Lower leg skin (tissue), 3 donors: ENCODE measurements around the gene P3H4.

Experiments
- CTCF ChIP-seq, 3 donors: fragments of 450-650 bp; IDR thresholded peaks; one replicate each; pipeline ENCODE4 v1.5.1; 2016; ENCODE audit warnings: antibody characterized with exemption in 3 of 3, mild to moderate bottlenecking in 3 of 3, moderate library complexity in 2 of 3
- POLR2A ChIP-seq, 2 donors: fragments of 450-650 bp; IDR thresholded peaks; one replicate each; pipeline ENCODE4 v1.6.1; 2016 to 2017; ENCODE audit warnings: antibody characterized with exemption in 2 of 2, mild to moderate bottlenecking in 1 of 2, moderate library complexity in 1 of 2

- TF ChIP-seq CTCF (IDR thresholded peaks at IDR 0.05) = no peak
- no peak for TF ChIP-seq POLR2A (IDR thresholded peaks at IDR 0.05)
These were observed 48.4 kb downstream of the P3H4 start for GRCh38 chr17:41763327-41763726.
